Rectal smooth muscle tissue (tissue), 1 donor: ENCODE results near the gene FLVCR1.

ENCODE experiments used
- H3K27ac ChIP-seq: one replicate; pipeline ENCODE4 v1.7.0; 2013; ENCODE audit warnings: low read depth, low read length, inconsistent platforms
- H3K27me3 ChIP-seq: one replicate; pipeline ENCODE4 v1.7.0; 2013; ENCODE audit warnings: low read length; ENCODE audit not compliant: control insufficient read depth, insufficient read depth
- H3K36me3 ChIP-seq: one replicate; pipeline ENCODE4 v1.7.0; 2013; ENCODE audit warnings: low read length; ENCODE audit not compliant: control insufficient read depth, insufficient read depth
- H3K4me1 ChIP-seq: one replicate; pipeline ENCODE4 v1.7.0; 2013; ENCODE audit warnings: low read length; ENCODE audit not compliant: control insufficient read depth, insufficient read depth
- H3K4me3 ChIP-seq: one replicate; pipeline ENCODE4 v1.7.0; 2013; ENCODE audit warnings: low read length
- H3K9ac ChIP-seq: one replicate; pipeline ENCODE4 v1.7.0; 2013; ENCODE audit warnings: low read length

FLVCR1 gene

DNA sequence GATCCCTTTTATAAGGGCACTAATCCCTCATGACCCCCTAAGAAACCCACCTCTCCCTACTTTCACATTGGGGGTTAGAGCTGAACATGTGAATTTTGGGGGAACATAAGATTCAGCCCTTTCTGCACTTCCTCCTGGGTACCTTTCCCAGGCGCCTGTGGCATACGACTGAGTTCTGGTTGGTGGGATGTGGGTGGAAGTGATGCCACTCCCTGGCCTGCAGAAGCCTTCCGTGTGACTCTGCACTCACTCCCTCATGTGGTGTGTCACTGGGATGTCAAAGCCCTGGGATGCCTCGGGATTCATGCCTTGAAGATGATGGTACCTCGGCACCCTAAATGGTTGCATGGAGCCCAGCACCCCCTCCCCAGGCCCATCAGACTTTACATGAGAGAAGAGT lies 63.9 kb downstream of the FLVCR1 start:
- no peak overlapping the region for H3K9ac ChIP-seq
- H3K4me1 ChIP-seq = no peaks in the 10 kb centered on the region
- H3K27me3 ChIP-seq = no peaks in the 10 kb centered on the region
- no peak overlapping the region for H3K4me3 ChIP-seq
- no peaks in the 10 kb centered on the region for H3K36me3 ChIP-seq
- H3K27ac ChIP-seq = no peak overlapping the region

DNA sequence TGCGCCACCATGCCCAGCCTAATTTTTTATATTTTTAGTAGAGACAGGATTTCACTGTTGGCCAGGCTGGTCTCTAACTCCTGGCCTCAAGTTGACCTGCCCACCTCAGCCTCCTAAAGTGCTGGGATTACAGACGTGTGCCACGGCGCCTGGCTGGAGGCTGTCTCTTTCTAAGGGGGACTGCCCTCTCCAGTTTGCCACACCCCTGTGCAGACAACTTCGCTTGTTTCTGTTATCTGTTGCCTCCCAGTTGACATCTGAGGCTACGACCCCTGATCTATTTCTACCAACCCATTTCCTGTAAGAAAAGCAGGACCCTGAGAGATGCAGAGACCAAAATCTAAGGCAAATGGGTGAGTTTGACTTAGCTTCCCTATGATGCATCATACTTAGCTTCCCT lies 68.3 kb downstream of the FLVCR1 start:
- Histone ChIP-seq H3K4me1 (no peaks in the 10 kb centered on the region), H3K9ac (no peak overlapping the region), H3K27me3 (no peaks in the 10 kb centered on the region)

DNA sequence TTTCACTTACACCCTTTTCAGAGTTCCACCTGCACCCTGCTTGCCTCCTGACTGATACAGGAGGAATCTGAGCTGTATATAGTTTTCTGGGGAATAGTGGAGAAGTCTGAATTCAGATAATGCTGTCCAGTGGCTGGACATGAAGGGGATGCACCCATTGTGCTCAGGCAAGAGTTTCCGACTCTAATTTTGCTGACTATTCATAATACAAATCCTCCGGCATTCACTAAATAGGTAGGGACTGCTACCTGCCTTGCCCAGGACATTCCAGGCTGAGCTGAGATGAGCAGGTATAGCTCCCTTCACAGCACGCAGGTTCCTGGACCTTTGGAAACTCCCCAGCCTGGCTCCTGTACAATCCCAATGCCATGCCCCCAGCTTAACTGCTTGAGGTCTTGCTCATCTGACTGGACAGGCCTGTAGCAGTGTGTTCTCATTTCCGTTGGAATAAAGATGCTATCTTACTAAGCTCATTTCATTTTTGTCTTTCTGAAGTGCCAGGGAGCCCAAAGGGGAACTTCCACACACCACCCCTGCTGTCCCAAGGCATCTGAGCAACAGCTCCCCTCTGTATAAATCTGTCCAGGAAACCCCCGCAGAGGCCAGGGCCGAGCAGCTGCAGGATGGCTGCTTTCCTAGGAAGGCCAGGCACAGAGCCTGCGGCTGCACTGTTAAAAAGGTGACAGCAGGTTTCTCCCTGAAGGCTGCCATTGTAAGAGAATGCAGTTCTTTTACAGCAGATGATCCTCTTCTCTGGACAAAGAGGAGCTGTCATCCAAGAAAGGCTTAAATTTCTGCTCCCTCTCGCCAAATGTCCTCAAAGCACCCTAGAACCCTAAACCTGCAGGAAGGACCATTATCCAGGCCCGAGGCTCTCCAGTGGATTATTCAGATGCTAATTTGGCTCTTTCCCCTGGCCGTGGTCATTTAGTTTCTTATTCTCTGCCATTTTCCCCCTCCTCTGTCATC lies 70.5 kb downstream of the FLVCR1 start:
- no peak overlapping the region for H3K27ac ChIP-seq
- H3K4me1 ChIP-seq = no peaks in the 10 kb centered on the region
- H3K9ac ChIP-seq = no peak overlapping the region
- no peaks in the 10 kb centered on the region for H3K27me3 ChIP-seq
- no peak overlapping the region for H3K4me3 ChIP-seq
- H3K36me3 ChIP-seq = no peaks in the 10 kb centered on the region

More for the DNA sequence above, 68.3 kb downstream of the FLVCR1 start:
- no peak overlapping the region for H3K27ac ChIP-seq
- no peak overlapping the region for H3K4me3 ChIP-seq
- no peaks in the 10 kb centered on the region for H3K36me3 ChIP-seq

DNA sequence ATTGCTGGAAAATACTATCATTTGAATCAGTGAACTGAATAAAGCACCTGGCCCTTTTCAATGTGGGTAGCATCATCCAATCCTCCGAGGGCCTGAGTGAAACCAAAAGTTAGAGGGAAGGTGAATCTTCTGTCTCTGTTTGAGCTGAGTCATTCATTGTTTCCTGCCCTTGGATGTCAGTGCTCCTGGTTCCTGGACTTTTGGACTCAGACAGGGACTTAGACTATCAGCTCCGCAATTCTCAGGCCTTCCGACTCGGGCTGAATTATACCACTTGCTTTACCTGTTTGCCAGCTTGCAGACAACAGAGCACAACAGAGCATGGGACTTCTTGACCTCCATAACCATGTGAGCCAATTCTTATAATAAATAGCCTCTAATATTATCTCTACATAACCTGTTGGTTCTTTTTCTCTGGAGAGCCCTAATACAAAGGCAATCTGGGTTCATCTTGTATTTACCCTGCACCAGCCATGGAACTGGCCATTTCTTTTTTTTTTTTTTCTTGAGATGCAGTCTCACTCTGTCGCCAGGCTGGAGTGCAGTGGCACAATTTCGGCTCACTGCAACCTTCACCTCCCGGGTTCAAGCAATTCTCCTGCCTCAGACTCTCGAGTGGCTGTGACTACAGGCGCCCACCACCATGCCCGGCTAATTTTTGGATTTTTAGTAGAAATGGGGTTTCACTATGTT lies 73.1 kb downstream of the FLVCR1 start:
- Histone ChIP-seq H3K4me3 (no peak overlapping the region), H3K27ac (no peak overlapping the region), H3K36me3 (no peaks in the 10 kb centered on the region), H3K27me3 (no peaks in the 10 kb centered on the region), H3K4me1 (no peaks in the 10 kb centered on the region), H3K9ac (no peak overlapping the region)

DNA sequence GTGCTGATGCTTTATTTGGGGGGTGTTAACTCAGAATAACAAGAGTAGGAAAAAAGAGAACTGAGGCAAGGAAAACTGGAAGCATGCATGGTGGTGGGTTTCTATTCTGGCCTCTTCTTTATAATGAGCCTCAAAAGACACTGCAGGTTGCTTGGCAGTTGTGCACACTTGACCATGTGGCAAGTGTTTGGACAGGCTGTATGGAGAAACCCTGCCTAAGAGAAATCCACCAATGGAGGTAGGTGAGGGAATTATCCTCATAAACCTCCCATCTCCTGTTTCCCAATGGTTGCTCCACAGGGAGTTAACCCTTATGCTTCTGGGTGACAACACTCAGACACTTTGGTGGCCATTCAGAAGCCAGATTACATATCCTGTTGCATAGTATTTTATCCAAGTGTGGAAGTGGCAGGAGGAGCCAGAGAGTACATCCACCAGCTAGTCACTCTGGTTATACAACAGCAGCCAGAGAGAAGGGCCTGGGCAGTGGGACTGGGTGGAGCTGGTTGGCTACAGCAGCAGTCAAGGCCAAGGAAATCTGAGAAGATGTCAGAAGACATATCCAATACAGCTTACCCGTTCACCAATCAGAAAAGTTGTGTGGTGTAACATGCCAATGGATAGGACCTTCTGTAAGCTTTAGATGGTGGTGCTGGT lies 75.9 kb downstream of the FLVCR1 start:
- H3K4me1 ChIP-seq = no peaks in the 10 kb centered on the region
- H3K36me3 ChIP-seq = no peaks in the 10 kb centered on the region
- no peaks in the 10 kb centered on the region for H3K27me3 ChIP-seq
- no peak overlapping the region for H3K9ac ChIP-seq
- no peak overlapping the region for H3K4me3 ChIP-seq
- H3K27ac ChIP-seq = no peak overlapping the region

DNA sequence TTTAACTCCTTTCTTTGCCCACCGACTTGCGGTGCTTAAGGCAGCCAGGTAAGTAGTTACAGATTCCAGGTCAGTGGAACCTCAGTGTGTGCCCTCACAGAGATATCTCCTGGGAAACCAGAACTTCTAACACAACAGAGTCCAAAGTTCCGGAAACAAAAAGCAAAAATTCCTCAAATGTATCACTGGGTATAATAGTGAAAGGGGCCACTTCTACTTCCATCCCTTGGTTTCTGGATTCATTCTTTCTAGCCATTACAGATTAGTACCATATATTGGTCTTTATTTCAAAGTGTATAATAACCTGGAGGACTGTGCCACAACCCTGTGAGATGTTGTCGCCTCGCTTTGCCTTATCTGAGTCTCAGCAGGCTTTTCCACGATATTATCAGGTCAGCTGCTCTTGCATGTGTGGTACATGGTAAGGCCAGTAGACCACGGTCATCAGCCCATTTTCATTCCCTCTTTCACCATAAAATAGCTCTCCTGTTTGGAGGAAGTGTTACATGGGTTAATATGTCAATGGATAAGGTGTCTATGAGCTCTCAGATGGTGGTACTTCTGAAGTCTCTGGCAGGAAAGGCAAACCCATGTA lies 77.4 kb downstream of the FLVCR1 start:
- Histone ChIP-seq H3K36me3 (no peaks in the 10 kb centered on the region), H3K4me3 (no peak overlapping the region), H3K4me1 (no peaks in the 10 kb centered on the region), H3K27me3 (no peaks in the 10 kb centered on the region), H3K27ac (no peak overlapping the region), H3K9ac (no peak overlapping the region)

DNA sequence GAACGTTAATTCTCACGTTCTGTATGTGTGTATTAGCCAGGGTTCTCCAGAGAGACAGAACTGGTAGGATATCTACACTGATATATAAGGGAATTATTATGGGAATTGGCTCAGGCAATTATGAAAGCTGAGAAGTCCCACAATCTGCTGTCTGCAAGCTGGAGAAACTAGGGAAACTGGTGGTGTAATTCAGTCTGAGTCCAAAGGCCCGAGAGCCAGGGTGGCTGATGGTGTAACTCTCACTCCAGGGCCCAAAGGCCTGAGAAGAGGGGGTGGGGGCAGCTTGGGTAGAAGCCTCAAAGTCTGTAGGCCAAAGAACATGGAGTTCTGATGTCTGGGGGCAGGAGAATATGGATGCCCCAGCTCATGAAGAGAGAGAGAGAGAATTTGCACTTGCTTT lies 79.0 kb downstream of the FLVCR1 start:
- Histone ChIP-seq H3K4me1 (no peaks in the 10 kb centered on the region), H3K9ac (no peak overlapping the region), H3K27ac (no peak overlapping the region), H3K36me3 (no peaks in the 10 kb centered on the region), H3K4me3 (no peak overlapping the region), H3K27me3 (no peaks in the 10 kb centered on the region)

DNA sequence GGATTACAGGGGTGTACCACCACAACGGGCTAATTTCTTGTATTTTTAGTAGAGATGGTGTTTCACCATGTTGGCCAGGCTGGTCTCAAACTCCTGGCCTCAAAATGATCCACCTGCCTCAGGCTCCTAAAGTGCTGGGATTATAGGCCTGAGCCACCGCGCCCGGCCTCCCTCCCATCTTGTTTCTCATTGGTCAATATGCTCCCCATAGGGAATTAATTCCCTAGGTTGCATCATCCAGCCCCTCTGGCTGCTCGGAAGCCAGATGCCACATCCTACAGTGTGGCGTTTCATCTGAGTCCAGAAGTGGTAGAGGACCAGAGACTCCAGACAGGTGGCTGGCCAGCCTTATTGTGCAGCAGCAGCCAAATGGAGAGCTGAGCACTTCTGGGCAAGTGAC lies 80.8 kb downstream of the FLVCR1 start:
- Histone ChIP-seq H3K9ac (no peak overlapping the region), H3K4me1 (no peaks in the 10 kb centered on the region), H3K4me3 (no peak overlapping the region)

DNA sequence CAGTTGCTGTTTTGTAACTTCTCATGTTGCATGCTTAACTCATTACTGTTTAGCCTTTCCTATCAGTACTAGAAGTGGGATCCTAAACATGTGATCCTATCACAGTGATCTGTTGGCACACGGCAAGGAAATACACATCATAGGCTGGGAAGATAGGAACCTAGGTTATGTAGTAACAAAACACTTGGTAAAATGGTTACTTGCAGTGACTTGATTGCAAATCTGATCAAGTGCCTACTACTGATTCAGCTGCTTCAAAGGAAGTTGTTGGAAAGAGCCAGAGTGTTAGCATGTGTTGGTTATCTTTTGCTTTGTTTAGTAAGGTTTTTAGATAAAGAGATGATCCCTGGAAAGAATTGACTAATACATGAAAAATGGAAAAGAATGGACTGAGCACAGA lies 83.4 kb downstream of the FLVCR1 start:
- no peaks in the 10 kb centered on the region for H3K27me3 ChIP-seq
- no peaks in the 10 kb centered on the region for H3K36me3 ChIP-seq
- H3K4me3 ChIP-seq = no peak overlapping the region
- H3K9ac ChIP-seq = no peak overlapping the region
- H3K4me1 ChIP-seq = no peaks in the 10 kb centered on the region
- no peak overlapping the region for H3K27ac ChIP-seq

More for the DNA sequence above, 80.8 kb downstream of the FLVCR1 start:
- Histone ChIP-seq H3K36me3 (no peaks in the 10 kb centered on the region), H3K27me3 (no peaks in the 10 kb centered on the region), H3K27ac (no peak overlapping the region)

DNA sequence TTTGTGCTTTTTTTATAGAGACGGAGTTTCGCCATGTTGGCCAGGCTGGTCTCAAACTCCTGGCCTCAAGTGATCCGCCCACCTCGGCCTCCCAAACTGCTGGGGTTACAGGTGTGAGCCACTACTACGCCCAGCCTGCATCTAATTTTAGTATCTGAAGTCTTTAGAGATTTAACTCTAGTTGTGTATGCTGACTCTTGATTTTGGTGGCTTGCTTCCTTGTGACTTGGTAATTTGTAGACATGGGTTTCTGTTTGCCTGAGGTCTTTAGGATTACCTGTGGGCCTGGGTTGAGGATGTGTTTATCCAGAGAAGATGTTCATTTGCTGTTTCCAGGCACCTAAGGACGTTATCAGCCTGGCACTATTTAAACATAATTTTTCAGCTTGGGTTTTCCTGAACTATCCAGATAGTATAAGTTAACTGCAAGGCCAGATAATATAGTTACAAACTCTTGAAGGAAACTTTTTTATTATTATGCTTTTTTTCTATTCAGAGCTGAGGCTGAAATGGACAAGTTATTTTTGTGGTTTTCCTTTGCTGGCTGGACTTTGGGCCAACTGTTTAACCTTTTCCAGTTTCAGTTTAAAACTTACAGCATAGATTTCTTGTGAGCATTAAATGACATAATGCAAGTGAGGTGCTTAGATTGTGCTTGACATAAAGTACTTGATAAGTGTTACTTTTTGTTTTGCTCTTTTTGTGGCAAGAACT lies 84.8 kb downstream of the FLVCR1 start:
- Histone ChIP-seq H3K4me3 (no peak overlapping the region), H3K4me1 (no peaks in the 10 kb centered on the region), H3K27me3 (no peaks in the 10 kb centered on the region), H3K27ac (no peak overlapping the region), H3K36me3 (no peaks in the 10 kb centered on the region), H3K9ac (no peak overlapping the region)

DNA sequence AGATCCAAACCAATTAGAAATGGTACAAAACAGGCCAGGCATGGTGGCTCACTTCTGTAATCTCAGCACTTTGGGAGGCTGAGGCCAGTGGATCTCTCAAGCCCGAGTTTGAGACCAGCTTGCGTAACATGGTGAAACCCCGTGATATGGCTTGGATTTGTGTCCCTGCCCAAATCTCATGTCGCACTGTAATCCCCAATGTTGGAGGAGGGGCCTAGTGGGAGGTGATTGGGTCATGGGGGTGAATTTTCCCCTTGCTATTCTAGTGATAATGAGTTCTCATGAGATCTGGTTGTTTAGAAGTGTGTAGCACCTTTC lies 85.3 kb downstream of the FLVCR1 start:
- no peaks in the 10 kb centered on the region for H3K27me3 ChIP-seq
- no peak overlapping the region for H3K27ac ChIP-seq
- H3K36me3 ChIP-seq = no peaks in the 10 kb centered on the region
- H3K4me3 ChIP-seq = no peak overlapping the region
- no peaks in the 10 kb centered on the region for H3K4me1 ChIP-seq
- no peak overlapping the region for H3K9ac ChIP-seq
